ENCODE results near the gene GDNF. TPM values are rescaled to one million over a fixed set of nuclear protein-coding genes. Genes with fewer than 3 reads are reported as not detected.
A peak's percentile ranks its signal among the peaks of the same experiment; 100 is the strongest.

The GDNF gene
- total RNA-seq, 2 donors from 2014 or later: not detected

- TF ChIP-seq POLR2A (IDR thresholded peaks at IDR 0.05) (no peak), CTCF (IDR thresholded peaks at IDR 0.05) (peak; percentile 51 to 77 (median 73))
- Histone ChIP-seq H3K4me3 (no peak overlapping the region), H3K27ac (no peak overlapping the region), H3K4me1 (peaks cover 53% of the 10 kb centered on the region), H3K27me3 (peaks cover 0 to 51% of the 10 kb centered on the region in 2 donors), H3K9me3 (no peaks in the 10 kb centered on the region), H3K36me3 (replicated peaks in 1 of 2; ENCODE audit: insufficient read depth in 1 of 2, low read depth in 2 of 2) (no peaks in the 10 kb centered on the region)
- DNase-seq (peak; percentile 55 to 74 (median 64)), ATAC-seq (peak; percentile 62)
- WGBS, 2 donors: 3 to 7% methylated on average over 27 to 38 of the region's 38 CpGs
- intact Hi-C loops (cut with DNase I): no loop called here
Observed at GRCh38 chr5:37837414-37838032, 2.3 kb downstream of the GDNF start.

GRCh38 chr5:37836592-37837413 is 3.0 kb downstream of the GDNF start:
- no peaks in the 10 kb centered on the region for H3K9me3 ChIP-seq
- no peak for ATAC-seq
- H3K4me1 ChIP-seq: peaks cover 53% of the 10 kb centered on the region
- H3K36me3 ChIP-seq (replicated peaks in 1 of 2; ENCODE audit: insufficient read depth in 1 of 2, low read depth in 2 of 2): no peaks in the 10 kb centered on the region
- H3K27ac ChIP-seq: no peak overlapping the region
- H3K27me3 ChIP-seq: peaks cover 0 to 51% of the 10 kb centered on the region in 2 donors
- no peak for DNase-seq
- no peak overlapping the region for H3K4me3 ChIP-seq
- intact Hi-C loops (cut with DNase I): no loop called here
- TF ChIP-seq POLR2A (IDR thresholded peaks at IDR 0.05) (no peak), CTCF (IDR thresholded peaks at IDR 0.05) (no peak)
- WGBS, 2 donors: 2 to 7% methylated on average over 46 to 64 of the region's 65 CpGs

GRCh38 chr5:37836235-37836591 is 3.6 kb downstream of the GDNF start:
- Histone ChIP-seq H3K27ac (no peak overlapping the region), H3K27me3 (peaks cover 0 to 46% of the 10 kb centered on the region in 2 donors), H3K4me1 (peaks cover 53% of the 10 kb centered on the region), H3K4me3 (no peak overlapping the region), H3K36me3 (replicated peaks in 1 of 2; ENCODE audit: insufficient read depth in 1 of 2, low read depth in 2 of 2) (no peaks in the 10 kb centered on the region), H3K9me3 (no peaks in the 10 kb centered on the region)
- TF ChIP-seq POLR2A (IDR thresholded peaks at IDR 0.05) (no peak), CTCF (IDR thresholded peaks at IDR 0.05) (no peak)
- intact Hi-C loops (cut with DNase I): no loop called here
- DNase-seq (no peak), ATAC-seq (no peak)
- 10 to 35% methylated on average over 6 to 16 of the region's 16 CpGs for WGBS, 2 donors

GRCh38 chr5:37835380-37835973 is 4.4 kb downstream of the GDNF start:
- Histone ChIP-seq H3K4me1 (peaks cover 49% of the 10 kb centered on the region), H3K9me3 (no peaks in the 10 kb centered on the region), H3K27ac (no peak overlapping the region), H3K4me3 (no peak overlapping the region), H3K36me3 (replicated peaks in 1 of 2; ENCODE audit: insufficient read depth in 1 of 2, low read depth in 2 of 2) (no peaks in the 10 kb centered on the region), H3K27me3 (peaks cover 0 to 39% of the 10 kb centered on the region in 2 donors)
- no peak for DNase-seq
- no peak for ATAC-seq
- no peak for TF ChIP-seq POLR2A (IDR thresholded peaks at IDR 0.05)
- no peak for TF ChIP-seq CTCF (IDR thresholded peaks at IDR 0.05)
- intact Hi-C loops (cut with DNase I): no loop called here
- 41 to 69% methylated on average over 19 of the region's 19 CpGs for WGBS, 2 donors

Measured in body of pancreas (tissue), 4 donors.